T-helper 1 cell treated with Interleukin-12 subunit alpha and Interleukin-12 subunit beta and Interleukin-4 antibody, amounts not matched to agents 30 ng/mL and 1 ng/mL, for 36 hours (primary cell): ENCODE data around the gene NEUROD2. TPM values are rescaled to one million over a fixed set of nuclear protein-coding genes. Genes with fewer than 3 reads are reported as not detected.

Experiments used
- intact Hi-C: fragments of 100-400 bp; cut with micrococcal nuclease; formaldehyde crosslinking; loops from one replicate; pipeline ENCODE4 v1.15.1; 2024
- total RNA-seq: library from RNA; stranded (reverse); gene quantifications from 2 replicates; pipeline ENCODE4 v1.2.3, GENCODE V29; 2022

The NEUROD2 gene
- total RNA-seq, 1 donor from 2014 or later = not detected

GRCh38 chr17:39618956-39619785 lies 11.5 kb upstream of the NEUROD2 start:
- intact Hi-C loops = no loop called here

DNA sequence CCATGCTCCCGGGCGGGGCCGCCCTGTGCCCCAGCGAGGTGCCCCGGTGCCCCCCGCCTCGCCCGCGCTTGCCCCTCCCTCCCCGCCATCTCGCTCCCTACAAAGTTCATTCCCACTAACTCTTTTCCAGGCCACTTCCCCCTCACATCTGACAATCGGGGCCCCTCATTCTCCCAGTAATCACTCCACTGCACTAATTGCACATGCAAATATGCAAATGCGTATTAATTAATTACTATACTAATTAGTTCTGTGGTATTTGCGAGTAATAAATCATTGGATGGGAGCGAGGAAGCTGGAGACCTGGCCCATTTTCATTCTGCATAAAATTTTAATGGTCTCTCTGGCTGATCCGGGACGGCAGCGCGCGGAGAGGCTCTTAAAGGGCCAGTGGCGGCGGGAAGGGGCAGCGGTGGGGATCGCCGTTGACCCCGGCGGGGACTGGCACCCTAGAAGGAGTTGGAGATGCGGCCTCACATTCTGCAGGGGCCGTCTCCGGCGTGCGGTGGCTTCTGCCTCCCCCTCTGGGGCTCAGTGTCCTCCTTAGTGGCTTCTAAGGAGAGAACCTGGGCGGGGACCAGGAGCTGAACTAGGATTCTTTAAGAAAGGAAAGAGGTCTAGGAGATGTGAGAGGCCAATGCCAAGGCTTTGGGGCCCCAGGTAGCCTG lies 10.7 kb upstream of the NEUROD2 start:
- intact Hi-C loops = no loop called here

- intact Hi-C loops = loop anchor here (1.0 kb wide), 1 partner anchor 342 kb away; no protein-coding TSS in a partner anchor
These were observed 9.9 kb upstream of the NEUROD2 start for GRCh38 chr17:39617446-39618245.

GRCh38 chr17:39617100-39617445 lies 9.4 kb upstream of the NEUROD2 start:
- intact Hi-C loops = loop anchor here (1.0 kb wide), 1 partner anchor 342 kb away; no protein-coding TSS in a partner anchor

GRCh38 chr17:39615434-39615833 lies 7.7 kb upstream of the NEUROD2 start:
- intact Hi-C loops = no loop called here

GRCh38 chr17:39614545-39615157 lies 6.9 kb upstream of the NEUROD2 start:
- intact Hi-C loops = no loop called here

DNA sequence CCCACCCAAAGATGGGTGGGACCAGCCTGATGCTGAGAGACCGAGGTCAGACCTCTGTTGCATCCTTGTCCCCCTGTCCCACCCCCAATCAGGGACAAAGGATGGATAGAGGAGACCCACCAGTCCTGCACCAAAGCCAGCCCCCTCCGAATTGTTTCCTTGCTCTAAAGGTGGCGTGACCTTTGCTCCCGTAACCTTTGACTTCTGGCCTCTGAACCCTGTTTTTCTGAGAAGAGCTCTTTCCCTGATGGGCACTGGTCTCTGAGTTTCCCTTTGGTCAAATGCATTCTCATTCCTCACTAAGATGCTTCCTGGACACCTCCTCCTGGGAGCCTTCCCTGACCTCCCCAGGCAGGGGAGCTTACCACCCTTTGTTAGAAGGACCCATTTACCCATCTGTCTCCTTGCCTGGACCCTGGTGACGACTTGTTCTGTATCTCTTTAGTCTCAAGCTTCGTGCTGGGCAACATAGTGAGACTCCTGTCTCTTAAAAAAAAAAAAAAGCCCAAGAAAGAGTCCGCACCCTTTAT lies 5.3 kb upstream of the NEUROD2 start:
- intact Hi-C loops = no loop called here

- intact Hi-C loops = no loop called here
These were observed 4.7 kb upstream of the NEUROD2 start for GRCh38 chr17:39612291-39612894.

DNA sequence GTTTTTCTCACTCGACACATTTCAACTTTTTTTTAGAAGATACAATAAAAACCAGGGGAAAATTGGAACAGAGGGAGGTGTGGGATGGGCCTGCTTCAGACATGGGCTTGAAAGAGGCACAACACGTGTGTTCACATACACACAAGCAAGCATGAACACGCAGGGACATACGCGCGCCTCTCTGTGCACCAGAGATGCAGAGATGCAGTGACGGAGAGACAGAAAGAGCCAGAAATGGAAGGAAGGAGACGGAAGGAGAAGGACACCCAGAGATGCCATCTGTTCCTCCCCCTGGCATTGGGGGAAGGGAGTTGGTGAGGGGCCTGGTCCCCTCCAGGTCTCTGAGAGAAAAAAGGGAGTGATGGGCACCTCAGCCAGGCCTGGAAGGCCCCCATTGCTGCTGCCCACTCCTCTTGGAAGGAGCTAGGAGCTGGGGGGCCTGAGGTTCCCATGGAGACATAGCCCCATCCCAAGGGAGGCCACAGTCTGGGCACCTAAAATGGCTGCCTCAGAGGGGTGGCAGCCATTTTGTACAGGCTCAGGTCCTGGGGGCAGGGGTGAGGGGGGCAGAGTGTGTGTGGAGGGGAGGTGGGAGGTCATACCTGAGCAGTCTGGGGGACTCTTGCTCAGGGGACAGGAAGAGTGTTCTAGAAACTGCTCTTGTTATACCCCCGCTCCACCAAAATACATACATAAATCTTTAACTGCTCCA lies 3.8 kb upstream of the NEUROD2 start:
- intact Hi-C loops = no loop called here

DNA sequence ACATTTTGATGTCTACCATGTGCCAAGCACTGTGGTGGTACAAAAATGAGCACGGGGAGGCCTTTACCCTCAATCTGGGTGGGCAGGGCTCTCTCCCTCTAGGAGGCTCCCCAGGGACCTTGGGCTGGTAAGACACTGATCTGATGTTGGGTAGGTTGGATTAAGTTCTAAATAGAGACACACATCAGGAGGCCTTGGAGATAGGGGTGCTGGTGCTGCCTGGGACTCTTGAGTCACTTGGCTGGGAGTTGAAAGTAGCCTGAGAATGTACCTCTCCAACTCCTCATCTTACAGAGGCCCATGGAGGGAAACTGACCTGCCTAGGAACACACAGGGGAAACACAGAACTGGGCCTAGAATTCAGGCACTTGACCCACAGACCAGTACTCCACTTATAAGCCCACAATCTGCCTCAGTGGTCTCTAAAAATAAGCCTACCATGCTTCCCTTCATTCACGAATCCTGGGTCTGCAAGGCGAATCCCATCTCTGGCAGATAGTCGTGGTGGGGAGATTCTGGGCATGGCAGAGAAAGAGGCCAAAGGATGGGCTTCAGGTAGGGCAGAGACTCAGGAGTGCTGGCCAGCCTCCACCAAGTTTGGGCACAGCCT lies 1.8 kb upstream of the NEUROD2 start:
- intact Hi-C loops = loop anchor here (10.0 kb wide), 1 partner anchor 1865 kb away; the partner anchor contains the start of gene HNF1B

DNA sequence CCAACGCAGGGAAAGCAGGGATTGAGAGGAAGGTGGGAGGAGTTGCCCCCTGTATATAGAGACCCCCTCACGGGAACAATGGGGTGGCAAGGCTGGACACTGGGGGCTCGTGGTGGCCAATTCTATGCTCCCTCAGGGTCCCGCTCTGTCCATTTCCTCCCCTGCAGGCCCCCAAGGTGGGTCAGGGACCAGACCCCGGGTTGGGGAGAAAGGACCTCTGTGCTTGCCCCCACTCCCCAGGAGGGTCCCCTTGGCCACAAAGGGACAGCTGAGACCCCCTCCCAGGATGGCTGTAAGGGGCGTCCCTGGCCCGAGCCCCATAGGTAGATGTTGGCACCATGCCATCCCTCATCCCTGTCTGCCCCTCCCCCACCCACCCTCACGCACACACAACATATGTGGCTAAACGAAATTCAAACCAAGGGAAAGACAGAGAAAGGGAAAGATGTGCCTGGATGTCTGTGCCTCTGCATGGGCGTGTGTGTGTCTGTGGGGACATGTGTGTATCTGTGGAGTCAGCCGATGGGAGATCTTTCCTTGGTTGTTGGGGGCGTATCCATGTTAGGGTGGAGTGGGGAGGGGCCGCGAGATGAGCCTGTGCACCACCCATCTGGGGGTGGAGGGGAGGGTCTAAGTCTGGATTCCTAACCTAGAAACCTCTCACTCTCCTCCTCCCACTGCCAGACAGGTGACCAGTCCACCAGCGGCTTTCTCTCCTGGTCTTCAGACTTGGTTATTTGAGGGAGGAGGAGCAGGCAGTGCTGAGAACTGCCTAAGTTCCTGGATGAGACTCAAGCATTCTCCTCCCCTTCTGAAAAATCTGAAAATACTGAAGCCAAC lies 642 bp upstream of the NEUROD2 start:
- intact Hi-C loops = loop anchor here (10.0 kb wide), 1 partner anchor 1864 kb away; the partner anchor contains the start of gene HNF1B

GRCh38 chr17:39607057-39607850 lies 466 bp downstream of the NEUROD2 start:
- intact Hi-C loops = loop anchor here (10.0 kb wide), 1 partner anchor 1862 kb away; the partner anchor contains the start of gene HNF1B

GRCh38 chr17:39606434-39607056 lies 1.2 kb downstream of the NEUROD2 start:
- intact Hi-C loops = loop anchor here (10.0 kb wide), 1 partner anchor 1862 kb away; the partner anchor contains the start of gene HNF1B

GRCh38 chr17:39605492-39606433 lies 2.0 kb downstream of the NEUROD2 start:
- intact Hi-C loops = loop anchor here (10.0 kb wide), 1 partner anchor 1861 kb away; the partner anchor contains the start of gene HNF1B

- intact Hi-C loops = loop anchor here (10.0 kb wide), 1 partner anchor 1860 kb away; the partner anchor contains the start of gene HNF1B
These were observed 2.7 kb downstream of the NEUROD2 start for GRCh38 chr17:39604911-39605491.
